Prostate gland (tissue), 2 donors: Measurements from ENCODE around the gene EIF4G3. TPM values are rescaled to one million over a fixed set of nuclear protein-coding genes. Genes with fewer than 3 reads are reported as not detected.
"Not testable (repeated sequence)": the region's sequence is repeated elsewhere in the genome, so short reads cannot be mapped to it uniquely, and the experiment has no call there.

ENCODE experiments used
- DNase-seq: peaks from one replicate; pipeline ENCODE4 v3.0.0-alpha.2; 2019; ENCODE audit warnings: low spot score
- H3K27ac ChIP-seq, 2 donors: fragments of 200-600 bp; sonication (generic); 2 replicates each; pipeline ENCODE4 v1.5.1; 2017 to 2019
- H3K27me3 ChIP-seq: fragments of 200-600 bp; sonication (generic); replicated peaks from 2 replicates; pipeline ENCODE4 v1.5.1; 2019; ENCODE audit not compliant: insufficient read depth
- H3K36me3 ChIP-seq, 2 donors: fragments of 200-600 bp; sonication (generic); 1 replicate in 1 of 2; 2 replicates in 1 of 2; pipeline versions ENCODE4 v1.5.1 to v1.8.1; 2017 to 2019
- H3K4me1 ChIP-seq: fragments of 200-600 bp; sonication (generic); replicated peaks from 2 replicates; pipeline ENCODE4 v1.5.1; 2019
- H3K4me3 ChIP-seq, 2 donors: fragments of 200-600 bp; sonication (generic); 2 replicates each; pipeline ENCODE4 v1.5.1; 2017 to 2019
- H3K9me3 ChIP-seq: fragments of 200-600 bp; sonication (generic); 2 replicates; pipeline ENCODE4 v1.5.1; 2017
- CTCF ChIP-seq, 4 experiments: fragments of 200-600 bp in 2 of 4; fragments of 450-650 bp in 2 of 4; sonication (generic) in 2 of 4; IDR thresholded peaks; 1 replicate in 3 of 4; 2 replicates in 1 of 4; pipeline ENCODE4 v1.5.1; 2016 to 2019; ENCODE audit warnings: antibody characterized with exemption in 4 of 4, mild to moderate bottlenecking in 2 of 4, moderate library complexity in 2 of 4
- POLR2A ChIP-seq: fragments of 450-650 bp; IDR thresholded peaks from one replicate; pipeline ENCODE4 v1.6.1; 2016; ENCODE audit warnings: antibody characterized with exemption, mild to moderate bottlenecking
- POLR2AphosphoS5 ChIP-seq: sonication (generic); formaldehyde crosslinking; IDR thresholded peaks from one replicate; pipeline ENCODE4 v1.6.1; 2017; ENCODE audit warnings: antibody characterized with exemption
- WGBS: methylation state at CpG from one replicate; pipeline ENCODE4 v1.1.5; 2018; 5-methylcytosine and 5-hydroxymethylcytosine counted together
- intact Hi-C: fragments of 100-400 bp; cut with DNase I; formaldehyde crosslinking; loops from one replicate; pipeline ENCODE4 v1.14.2; 2022
- total RNA-seq, 2 donors: library from RNA; depleted of rRNA; stranded (reverse); fragments of >200 nt; gene quantifications; one replicate each; pipeline ENCODE4 v1.1.0, GENCODE V29; 2016

The EIF4G3 gene
- total RNA-seq, 2 donors from 2014 or later, result 28.3 to 81.1 TPM

- Histone ChIP-seq H3K36me3 (no peaks in the 10 kb centered on the region), H3K27ac (no peak overlapping the region), H3K4me1 (no peaks in the 10 kb centered on the region), H3K9me3 (no peaks in the 10 kb centered on the region), H3K27me3 (no peaks in the 10 kb centered on the region), H3K4me3 (no peak overlapping the region)
- WGBS, result 87% methylated on average over 4 of the region's 4 CpGs
- DNase-seq, result no peak
- TF ChIP-seq CTCF (IDR thresholded peaks at IDR 0.05) (no peak), POLR2A (no peak), POLR2AphosphoS5 (no peak)
- intact Hi-C loops, result no loop called here
These were observed 16.2 kb upstream of the EIF4G3 start for GRCh38 chr1:21192871-21193270.

- DNase-seq, result no peak
- no peaks in the 10 kb centered on the region for H3K9me3 ChIP-seq
- 72% methylated on average over 5 of the region's 5 CpGs for WGBS
- H3K4me3 ChIP-seq, result no peak overlapping the region
- TF ChIP-seq CTCF (IDR thresholded peaks at IDR 0.05) (no peak), POLR2A (no peak), POLR2AphosphoS5 (no peak)
- intact Hi-C loops, result no loop called here
- H3K4me1 ChIP-seq, result no peaks in the 10 kb centered on the region
- H3K27me3 ChIP-seq, result no peaks in the 10 kb centered on the region
- no peaks in the 10 kb centered on the region for H3K36me3 ChIP-seq
- no peak overlapping the region for H3K27ac ChIP-seq
These were observed 15.6 kb upstream of the EIF4G3 start for GRCh38 chr1:21192284-21192683.

- H3K9me3 ChIP-seq, H3K4me1 ChIP-seq, H3K27me3 ChIP-seq, DNase-seq, H3K27ac ChIP-seq, intact Hi-C loops, H3K4me3 ChIP-seq, H3K36me3 ChIP-seq: not testable (repeated sequence)
- 84% methylated on average over 2 of the region's 2 CpGs for WGBS
These were observed 14.1 kb upstream of the EIF4G3 start for GRCh38 chr1:21190771-21191170.

GRCh38 chr1:21189906-21190500 is 13.3 kb upstream of the EIF4G3 start:
- TF ChIP-seq CTCF (IDR thresholded peaks at IDR 0.05) (no peak), POLR2A (no peak), POLR2AphosphoS5 (no peak)
- H3K27ac ChIP-seq, result no peak overlapping the region
- no peaks in the 10 kb centered on the region for H3K9me3 ChIP-seq
- DNase-seq, result no peak
- WGBS, result 100% methylated on average over 1 of the region's 1 CpG
- H3K4me1 ChIP-seq, result no peaks in the 10 kb centered on the region
- no peak overlapping the region for H3K4me3 ChIP-seq
- intact Hi-C loops, result no loop called here
- no peaks in the 10 kb centered on the region for H3K36me3 ChIP-seq
- H3K27me3 ChIP-seq, result no peaks in the 10 kb centered on the region

- no peak overlapping the region for H3K4me3 ChIP-seq
- no peak overlapping the region for H3K27ac ChIP-seq
- H3K36me3 ChIP-seq, result no peaks in the 10 kb centered on the region
- TF ChIP-seq CTCF (IDR thresholded peaks at IDR 0.05) (no peak), POLR2A (no peak), POLR2AphosphoS5 (no peak)
- DNase-seq, result no peak
- H3K27me3 ChIP-seq, result no peaks in the 10 kb centered on the region
- intact Hi-C loops, result no loop called here
- no peaks in the 10 kb centered on the region for H3K9me3 ChIP-seq
- WGBS, result 35% methylated on average over 3 of the region's 3 CpGs
- no peaks in the 10 kb centered on the region for H3K4me1 ChIP-seq
These were observed 12.7 kb upstream of the EIF4G3 start for GRCh38 chr1:21189421-21189820.
